PC-9 (cell line): ENCODE measurements around the gene AFG1L. TPM values are rescaled to one million over a fixed set of nuclear protein-coding genes. Genes with fewer than 3 reads are reported as not detected.

Experiments used
- BruUV-seq: library from RNA; stranded (reverse); fragments of 400-500 nt; replicated peaks from 2 replicates; lab custom pipeline; 2021; lab: Mats Ljungman, UMichigan
- CTCF ChIA-PET: fragments of 300-600 bp; sonication (Branson Sonifier 250); formaldehyde crosslinking; loops from one replicate; lab custom pipeline; 2022; ENCODE audit warnings: antibody characterized with exemption; lab: Charles Lee
- POLR2A ChIA-PET: fragments of 300-600 bp; sonication (Branson Sonifier 250); formaldehyde crosslinking; loops from one replicate; lab custom pipeline; 2022; ENCODE audit warnings: antibody characterized with exemption; ENCODE audit not compliant: unreplicated experiment; lab: Charles Lee
- DNase-seq, 2 experiments: peaks; one replicate each; pipeline versions ENCODE4 v3.0.0 to v3.0.0-alpha.2; 2015 to 2022; ENCODE audit warnings: mixed read lengths in 1 of 2
- H2AFZ ChIP-seq: fragments of 200-600 bp; sonication (generic); 2 replicates; pipeline ENCODE4 v1.8.1; 2017; ENCODE audit warnings: antibody characterized with exemption
- H3F3A ChIP-seq: fragments of 200-600 bp; sonication (generic); 2 replicates; pipeline ENCODE4 v1.8.1; 2017; ENCODE audit warnings: antibody characterized with exemption, mild to moderate bottlenecking, low read depth; ENCODE audit not compliant: insufficient read depth
- H3K27ac ChIP-seq: fragments of 200-600 bp; sonication (generic); 2 replicates; pipeline ENCODE4 v1.6.1; 2016; ENCODE audit warnings: mixed run types
- H3K27me3 ChIP-seq: fragments of 200-600 bp; sonication (generic); 2 replicates; pipeline ENCODE4 v1.6.1; 2016; ENCODE audit warnings: low read depth, mixed run types; ENCODE audit not compliant: insufficient read depth
- H3K36me3 ChIP-seq: fragments of 200-600 bp; sonication (generic); 2 replicates; pipeline ENCODE4 v1.6.1; 2016; ENCODE audit warnings: low read depth, mixed run types
- H3K4me1 ChIP-seq: fragments of 200-600 bp; sonication (generic); replicated peaks from 2 replicates; pipeline ENCODE4 v1.6.1; 2016; ENCODE audit warnings: mixed run types; ENCODE audit not compliant: insufficient read depth
- H3K4me2 ChIP-seq: fragments of 200-600 bp; sonication (generic); 2 replicates; pipeline ENCODE4 v1.6.1; 2017; ENCODE audit warnings: mixed run types
- H3K4me3 ChIP-seq: fragments of 200-600 bp; sonication (generic); 2 replicates; pipeline ENCODE4 v1.6.1; 2016; ENCODE audit warnings: mixed run types
- H3K79me2 ChIP-seq: fragments of 200-600 bp; sonication (generic); 2 replicates; pipeline ENCODE4 v1.6.1; 2017; ENCODE audit warnings: low read depth, mixed run types
- H3K9me2 ChIP-seq: fragments of 200-600 bp; sonication (generic); 2 replicates; pipeline ENCODE4 v1.8.1; 2017; ENCODE audit warnings: mild to moderate bottlenecking; ENCODE audit not compliant: insufficient read depth
- H3K9me3 ChIP-seq: fragments of 200-600 bp; sonication (generic); 2 replicates; pipeline ENCODE4 v1.8.1; 2016; ENCODE audit warnings: low read depth; ENCODE audit not compliant: insufficient read depth
- H4K20me1 ChIP-seq: fragments of 200-600 bp; sonication (generic); 2 replicates; pipeline ENCODE4 v1.8.1; 2017; ENCODE audit not compliant: insufficient read depth
- CTCF ChIP-seq: fragments of 200-600 bp; sonication (generic); conservative IDR thresholded peaks from 2 replicates; pipeline ENCODE4 v1.6.1; 2017; ENCODE audit warnings: mixed run types, antibody characterized with exemption, mild to moderate bottlenecking, moderate library complexity
- EZH2 ChIP-seq: fragments of 200-600 bp; sonication (generic); IDR thresholded peaks from 2 replicates; pipeline ENCODE4 v1.8.0; 2017; ENCODE audit warnings: antibody characterized with exemption, low read depth
- intact Hi-C: fragments of 100-400 bp; cut with micrococcal nuclease; formaldehyde crosslinking; loops from one replicate; pipeline ENCODE4 v1.10.0; 2022; ENCODE audit not compliant: unreplicated experiment
- total RNA-seq: library from RNA; stranded (reverse); gene quantifications from 2 replicates; pipeline ENCODE4 v1.2.3, GENCODE V29; 2021

AFG1L gene
- total RNA-seq, 1 experiment from 2014 or later = 8.9 TPM

- ChIA-PET CTCF (no interaction called here), POLR2A (no interaction called here)
- peaks cover 8% of the 10 kb centered on the region for H3K4me1 ChIP-seq
- TF ChIP-seq CTCF = no peak
- TF ChIP-seq EZH2 = no peak
- DNase-seq = no peak
- no peak overlapping the region for H3K4me3 ChIP-seq
- no peak overlapping the region for H2AFZ ChIP-seq
- H3K9me3 ChIP-seq = no peaks in the 10 kb centered on the region
- no peaks in the 10 kb centered on the region for H3K27me3 ChIP-seq
- no peaks in the 10 kb centered on the region for H3K9me2 ChIP-seq
- no peaks in the 10 kb centered on the region for H3K79me2 ChIP-seq
- H4K20me1 ChIP-seq = no peaks in the 10 kb centered on the region
- no peak overlapping the region for H3K4me2 ChIP-seq
- intact Hi-C loops = no loop called here
- no peak overlapping the region for H3K27ac ChIP-seq
- no peaks in the 10 kb centered on the region for H3F3A ChIP-seq
- no peaks in the 10 kb centered on the region for H3K36me3 ChIP-seq
- BruUV-seq = no TSS peak
Measured at GRCh38 chr6:108366236-108366635, 71.4 kb downstream of the AFG1L start.

DNA sequence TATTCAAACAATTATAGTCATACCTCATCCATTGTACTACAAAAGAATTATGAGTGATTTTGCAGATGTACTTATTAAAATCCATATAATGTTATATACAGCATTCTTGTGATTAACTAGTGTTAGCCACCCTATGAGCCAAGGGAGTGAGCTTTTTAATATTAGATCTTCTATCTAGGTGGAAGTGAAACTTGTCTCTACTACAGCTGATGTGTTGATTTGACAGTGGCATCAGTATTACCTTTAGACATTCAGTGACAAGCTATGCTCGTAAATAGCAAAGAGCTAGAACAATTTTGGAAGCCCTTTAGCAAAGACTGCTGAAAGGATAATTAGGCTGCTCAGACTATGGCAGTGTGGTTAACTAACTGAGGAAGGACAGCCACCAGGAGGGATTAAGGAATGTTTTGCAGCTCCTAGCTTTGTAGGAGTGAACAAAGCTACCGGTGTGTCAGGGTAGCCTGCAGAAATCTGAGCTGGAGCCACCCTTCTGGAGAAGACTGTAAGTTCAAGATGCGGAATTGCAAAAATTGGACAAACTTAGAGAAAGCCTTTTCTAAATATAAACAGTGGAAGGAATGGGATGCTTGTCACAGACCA, 73.7 kb downstream of the AFG1L start:
- Histone ChIP-seq H3K9me3 (no peaks in the 10 kb centered on the region), H3K27ac (no peak overlapping the region), H3K4me3 (no peak overlapping the region), H2AFZ (no peak overlapping the region), H3K36me3 (no peaks in the 10 kb centered on the region), H3K9me2 (no peaks in the 10 kb centered on the region), H3K4me1 (no peaks in the 10 kb centered on the region), H3F3A (no peaks in the 10 kb centered on the region), H3K4me2 (no peak overlapping the region), H4K20me1 (no peaks in the 10 kb centered on the region), H3K27me3 (no peaks in the 10 kb centered on the region), H3K79me2 (no peaks in the 10 kb centered on the region)
- CTCF ChIA-PET = no interaction called here
- POLR2A ChIA-PET = no interaction called here
- no TSS peak for BruUV-seq
- TF ChIP-seq EZH2 = no peak
- no peak for TF ChIP-seq CTCF
- no peak for DNase-seq
- intact Hi-C loops = no loop called here

DNA sequence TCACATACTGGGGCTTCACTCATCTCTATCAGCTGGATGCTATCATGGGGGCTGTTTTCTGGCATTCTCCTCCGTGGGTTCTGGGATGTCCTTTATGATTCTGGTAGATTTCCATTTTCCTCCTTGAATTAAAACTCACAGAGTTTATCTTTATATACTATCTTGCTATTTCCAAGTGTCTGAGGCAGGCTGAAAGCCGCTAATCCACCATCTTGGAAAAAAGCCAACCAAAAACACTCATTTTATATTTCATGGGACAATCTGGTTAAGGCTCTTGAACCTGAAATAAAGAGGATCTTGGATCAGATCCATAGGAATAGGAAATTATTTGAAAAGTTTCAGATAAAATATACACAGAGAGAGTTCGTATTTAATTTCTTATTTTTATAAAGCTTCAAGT, 86.0 kb downstream of the AFG1L start:
- no peak for DNase-seq
- Histone ChIP-seq H3K79me2 (no peaks in the 10 kb centered on the region), H3K9me2 (no peaks in the 10 kb centered on the region), H3K4me1 (peaks cover 12% of the 10 kb centered on the region), H4K20me1 (no peaks in the 10 kb centered on the region), H3K27ac (no peak overlapping the region), H2AFZ (no peak overlapping the region), H3K4me2 (no peak overlapping the region), H3F3A (peaks cover 3% of the 10 kb centered on the region; the same call in 1 of the 2 replicates), H3K27me3 (no peaks in the 10 kb centered on the region), H3K36me3 (no peaks in the 10 kb centered on the region), H3K4me3 (no peak overlapping the region), H3K9me3 (no peaks in the 10 kb centered on the region)
- CTCF ChIA-PET = interaction anchor here (0.6 kb wide), 1 partner anchor 212 kb away, joined by 4 read pairs; no protein-coding TSS in a partner anchor
- BruUV-seq = no TSS peak
- POLR2A ChIA-PET = no interaction called here
- intact Hi-C loops = no loop called here
- no peak for TF ChIP-seq CTCF
- no peak for TF ChIP-seq EZH2
